Effector memory CD8-positive, alpha-beta T cell (primary cell): ENCODE results near the gene ANKRD13B.

Experiments
- ATAC-seq: fragments of 150-1000 bp; cut with Tn5 transposase; replicated peaks from 2 replicates; pipeline ENCODE4 v1.10.0; 2021; ENCODE audit warnings: mild to moderate bottlenecking, moderate library complexity
- DNase-seq, 3 experiments: peaks; one replicate each; pipeline ENCODE4 v3.0.0; 2021
- H3K27ac Mint-ChIP-seq, 2 donors: one replicate each; pipeline ENCODE4 v1.8.0; 2022; ENCODE audit warnings: mild to moderate bottlenecking in 2 of 2, mixed read lengths in 2 of 2, moderate library complexity in 2 of 2
- H3K27me3 Mint-ChIP-seq, 2 donors: one replicate each; pipeline ENCODE4 v1.8.0; 2022; ENCODE audit warnings: mixed read lengths in 2 of 2
- H3K36me3 Mint-ChIP-seq: one replicate; pipeline ENCODE4 v1.8.0; 2022; ENCODE audit warnings: mild to moderate bottlenecking, moderate library complexity, mixed read lengths; ENCODE audit not compliant: insufficient read depth
- H3K4me1 Mint-ChIP-seq, 2 donors: one replicate each; pipeline ENCODE4 v1.8.0; 2022; ENCODE audit warnings: low read depth in 2 of 2, mixed read lengths in 2 of 2
- H3K4me3 Mint-ChIP-seq, 2 donors: one replicate each; pipeline ENCODE4 v1.8.0; 2022; ENCODE audit warnings: mild to moderate bottlenecking in 2 of 2, mixed read lengths in 2 of 2, moderate library complexity in 2 of 2
- H3K9me3 Mint-ChIP-seq, 2 donors: one replicate each; pipeline ENCODE4 v1.8.0; 2022; ENCODE audit warnings: mixed read lengths in 2 of 2

The ANKRD13B gene

DNA sequence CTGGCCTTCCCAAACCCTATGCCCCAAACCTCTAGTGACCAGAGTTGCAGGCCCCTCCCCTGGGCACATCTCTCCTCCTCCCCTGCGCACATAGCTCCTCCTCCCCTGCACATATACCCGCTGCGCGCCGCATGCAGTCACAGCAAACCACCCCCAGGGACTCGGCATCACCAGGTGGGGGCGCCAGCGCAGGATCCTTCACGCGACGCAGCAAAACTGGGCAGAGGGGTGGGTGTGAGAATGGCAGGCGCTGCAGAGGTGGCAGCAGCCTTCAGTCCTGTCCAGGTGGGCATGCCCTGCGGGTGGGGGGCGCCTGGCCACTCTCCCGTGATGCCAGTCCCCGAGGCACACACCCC lies 24.2 kb downstream of the ANKRD13B start:
- Mint-ChIP-seq H3K27me3 (no peaks in the 10 kb centered on the region), H3K36me3 (peaks cover 2% of the 10 kb centered on the region), H3K4me1 (peaks cover 38 to 42% of the 10 kb centered on the region in 2 donors), H3K27ac (peak overlapping the region; percentile 76 to 88), H3K9me3 (no peaks in the 10 kb centered on the region), H3K4me3 (peak overlapping the region; percentile 89 to 92)
- DNase-seq (peak; percentile 88 to 91 (median 88)), ATAC-seq (peak; percentile 60)

GRCh38 chr17:29617481-29618271 lies 24.7 kb downstream of the ANKRD13B start:
- Mint-ChIP-seq H3K27me3 (no peaks in the 10 kb centered on the region), H3K4me3 (peak overlapping the region; percentile 89 to 92), H3K4me1 (peaks cover 40 to 45% of the 10 kb centered on the region in 2 donors), H3K9me3 (no peaks in the 10 kb centered on the region), H3K36me3 (peaks cover 2% of the 10 kb centered on the region), H3K27ac (peak overlapping the region; percentile 76 to 88)
- DNase-seq (peak; percentile 88 to 90 (median 89)), ATAC-seq (peak; percentile 54)

DNA sequence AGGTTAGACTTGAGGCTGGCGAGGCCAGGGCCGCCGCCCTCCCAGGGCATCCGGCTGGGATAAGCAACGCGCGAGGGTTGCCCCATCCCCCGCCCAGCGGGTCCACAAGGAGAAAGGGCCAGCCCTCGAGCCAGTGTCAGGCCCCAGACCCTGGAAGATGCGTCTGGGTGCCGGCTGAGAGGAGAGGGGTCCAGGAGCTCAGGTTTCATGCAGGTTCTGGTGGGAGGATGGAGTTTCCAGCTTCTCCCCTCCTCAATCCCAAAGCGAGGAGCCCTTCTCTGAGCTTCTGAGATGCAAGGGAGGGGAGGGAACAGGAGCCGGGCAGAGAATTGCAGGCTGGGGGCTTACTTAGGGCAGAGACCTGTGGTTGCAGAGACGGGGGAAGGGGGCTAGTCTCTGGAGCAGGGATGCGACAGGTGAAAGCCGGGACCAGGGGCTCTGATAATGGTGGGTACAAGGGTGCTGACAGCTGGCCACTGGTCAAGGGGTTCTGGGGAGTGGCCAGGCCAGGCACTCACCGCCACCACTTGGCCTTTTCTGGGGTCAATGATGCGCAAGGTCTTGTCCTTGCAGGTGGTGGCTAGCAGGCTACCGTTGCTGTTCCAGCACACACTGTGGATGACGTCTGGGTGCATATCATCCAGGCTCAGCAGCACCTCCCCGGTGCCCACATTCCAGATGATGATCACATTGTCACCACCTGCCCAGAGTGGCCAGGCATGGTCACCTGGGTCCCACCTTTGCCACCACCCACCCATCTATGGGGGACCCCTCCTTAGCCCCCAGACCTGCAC lies 25.5 kb downstream of the ANKRD13B start:
- H3K36me3 Mint-ChIP-seq, result peaks cover 6% of the 10 kb centered on the region
- H3K27ac Mint-ChIP-seq, result peak overlapping the region; percentile 60 to 88
- no peaks in the 10 kb centered on the region for H3K27me3 Mint-ChIP-seq
- H3K4me3 Mint-ChIP-seq, result peak overlapping the region; percentile 89 to 92
- no peaks in the 10 kb centered on the region for H3K9me3 Mint-ChIP-seq
- H3K4me1 Mint-ChIP-seq, result peaks cover 46 to 51% of the 10 kb centered on the region in 2 donors
- DNase-seq, result no peak
- no peak for ATAC-seq

GRCh38 chr17:29619251-29619650 lies 26.3 kb downstream of the ANKRD13B start:
- Mint-ChIP-seq H3K27me3 (no peaks in the 10 kb centered on the region), H3K36me3 (peaks cover 6% of the 10 kb centered on the region), H3K9me3 (no peaks in the 10 kb centered on the region), H3K4me1 (peaks cover 45% of the 10 kb centered on the region in 2 donors), H3K27ac (no peak overlapping the region), H3K4me3 (no peak overlapping the region)
- no peak for ATAC-seq
- DNase-seq, result no peak

GRCh38 chr17:29620271-29620670 lies 27.3 kb downstream of the ANKRD13B start:
- Mint-ChIP-seq H3K9me3 (no peaks in the 10 kb centered on the region), H3K27me3 (no peaks in the 10 kb centered on the region), H3K4me3 (no peak overlapping the region), H3K36me3 (peaks cover 4% of the 10 kb centered on the region), H3K4me1 (peaks cover 34 to 40% of the 10 kb centered on the region in 2 donors), H3K27ac (no peak overlapping the region)
- DNase-seq (no peak), ATAC-seq (no peak)

- H3K27ac Mint-ChIP-seq, result no peak overlapping the region
- DNase-seq, result no peak
These were observed 28.0 kb downstream of the ANKRD13B start for GRCh38 chr17:29620779-29621500.

GRCh38 chr17:29621751-29622194 lies 28.8 kb downstream of the ANKRD13B start:
- Mint-ChIP-seq H3K27ac (peak overlapping the region in 1 of 2 donors; percentile 29), H3K36me3 (peaks cover 8% of the 10 kb centered on the region), H3K27me3 (no peaks in the 10 kb centered on the region), H3K4me1 (peaks cover 26 to 29% of the 10 kb centered on the region in 2 donors), H3K9me3 (no peaks in the 10 kb centered on the region), H3K4me3 (peak overlapping the region; percentile 75 to 77)
- DNase-seq (no peak), ATAC-seq (no peak)

More at GRCh38 chr17:29620779-29621500, 28.0 kb downstream of the ANKRD13B start:
- Mint-ChIP-seq H3K4me1 (peaks cover 32 to 36% of the 10 kb centered on the region in 2 donors), H3K4me3 (peak overlapping the region in 1 of 2 donors; percentile 5), H3K27me3 (no peaks in the 10 kb centered on the region), H3K9me3 (no peaks in the 10 kb centered on the region), H3K36me3 (peaks cover 4% of the 10 kb centered on the region)
- no peak for ATAC-seq

GRCh38 chr17:29622337-29623282 lies 29.7 kb downstream of the ANKRD13B start, which contains the start of gene CORO6:
TSS of gene CORO6 (minus strand) at chr17:29622912. CDS start at chr17:29621421, 1,491 bp downstream.
- Mint-ChIP-seq H3K27ac (peak within 1 kb of the TSS; percentile 38 to 62), H3K4me3 (peak within 1 kb of the TSS; percentile 75 to 77), H3K36me3 (peaks cover 10% of the 10 kb centered on the region), H3K27me3 (no peaks in the 10 kb centered on the region), H3K4me1 (peaks cover 20 to 23% of the 10 kb centered on the region in 2 donors), H3K9me3 (no peaks in the 10 kb centered on the region)
- ATAC-seq, result peak; percentile 51
- DNase-seq, result peak; percentile 46 to 55 (median 50)

DNA sequence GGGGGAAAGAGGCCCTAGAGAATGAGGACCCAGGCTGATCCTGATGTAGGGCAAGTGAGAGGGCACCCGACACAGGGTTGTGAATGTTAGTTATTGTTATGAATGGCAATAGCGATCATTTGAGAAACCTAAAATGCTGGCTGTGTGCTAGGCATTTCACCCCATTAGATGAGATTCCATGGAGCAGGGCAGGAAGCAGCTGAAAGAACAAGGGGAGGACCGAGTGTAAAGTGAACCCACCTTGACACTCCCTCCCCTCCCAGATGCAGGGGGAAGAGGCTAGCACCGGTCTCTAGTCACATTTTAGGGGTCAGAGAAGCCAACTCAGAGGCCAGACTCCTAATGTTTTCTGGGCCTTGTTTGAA lies 30.3 kb downstream of the ANKRD13B start:
- H3K36me3 Mint-ChIP-seq, result peaks cover 10% of the 10 kb centered on the region
- no peaks in the 10 kb centered on the region for H3K27me3 Mint-ChIP-seq
- no peaks in the 10 kb centered on the region for H3K9me3 Mint-ChIP-seq
- no peak for ATAC-seq
- peak overlapping the region; percentile 38 to 62 for H3K27ac Mint-ChIP-seq
- H3K4me3 Mint-ChIP-seq, result peak overlapping the region; percentile 75 to 77
- H3K4me1 Mint-ChIP-seq, result peaks cover 18 to 20% of the 10 kb centered on the region in 2 donors
- DNase-seq, result no peak

DNA sequence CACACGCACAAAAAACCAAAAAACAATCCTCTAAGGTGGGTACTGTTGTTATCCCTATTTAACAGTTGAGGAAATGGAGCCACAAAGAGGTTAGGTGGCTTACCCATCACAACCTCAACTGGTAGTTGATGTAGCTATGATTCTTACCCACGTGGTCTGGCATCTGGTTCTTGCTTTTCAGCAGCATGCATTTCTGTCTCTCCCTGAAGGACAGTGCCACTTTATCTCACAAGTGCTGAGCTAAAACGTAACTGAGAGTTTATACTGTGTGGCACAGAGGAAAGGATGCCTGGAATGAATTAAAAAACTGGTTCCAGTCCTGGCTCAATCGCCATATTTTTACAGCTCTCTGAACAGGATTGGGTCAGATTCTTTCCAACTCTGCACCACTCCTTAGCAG lies 31.7 kb downstream of the ANKRD13B start:
- no peak overlapping the region for H3K4me3 Mint-ChIP-seq
- H3K9me3 Mint-ChIP-seq, result no peaks in the 10 kb centered on the region
- H3K36me3 Mint-ChIP-seq, result peaks cover 16% of the 10 kb centered on the region
- H3K27me3 Mint-ChIP-seq, result no peaks in the 10 kb centered on the region
- ATAC-seq, result no peak
- no peak for DNase-seq
- H3K27ac Mint-ChIP-seq, result no peak overlapping the region
- H3K4me1 Mint-ChIP-seq, result peaks cover 22 to 24% of the 10 kb centered on the region in 2 donors

GRCh38 chr17:29625037-29625750 lies 32.3 kb downstream of the ANKRD13B start:
- H3K27me3 Mint-ChIP-seq, result no peaks in the 10 kb centered on the region
- no peaks in the 10 kb centered on the region for H3K9me3 Mint-ChIP-seq
- H3K4me3 Mint-ChIP-seq, result no peak overlapping the region
- H3K4me1 Mint-ChIP-seq, result peaks cover 22 to 24% of the 10 kb centered on the region in 2 donors
- DNase-seq (no peak), ATAC-seq (no peak)
- H3K27ac Mint-ChIP-seq, result peak overlapping the region in 1 of 2 donors; percentile 59
- H3K36me3 Mint-ChIP-seq, result peaks cover 20% of the 10 kb centered on the region

GRCh38 chr17:29627951-29628350 lies 35.0 kb downstream of the ANKRD13B start:
- Mint-ChIP-seq H3K27me3 (no peaks in the 10 kb centered on the region), H3K9me3 (no peaks in the 10 kb centered on the region), H3K27ac (peak overlapping the region; percentile 31 to 42), H3K36me3 (peaks cover 40% of the 10 kb centered on the region), H3K4me1 (peaks cover 16 to 21% of the 10 kb centered on the region in 2 donors), H3K4me3 (no peak overlapping the region)
- no peak for DNase-seq
- no peak for ATAC-seq
